NCI-H2196 (cell line): ENCODE measurements around the gene TREX2.

ENCODE experiments used
- DNase-seq: peaks from one replicate; lab custom pipeline; 2025; ENCODE audit not compliant: unreplicated experiment; lab: John Stamatoyannopoulos, UW

TREX2 gene

GRCh38 chrX:153457136-153457825 is 11.4 kb upstream of the TREX2 start:
- DNase-seq = no peak

- no peak for DNase-seq
Observed at GRCh38 chrX:153456704-153457103, 10.8 kb upstream of the TREX2 start.

- peak; percentile 75 for DNase-seq
Observed at GRCh38 chrX:153456161-153456560, 10.3 kb upstream of the TREX2 start.

- DNase-seq = peak; percentile 40
Observed at GRCh38 chrX:153455571-153455970, 9.7 kb upstream of the TREX2 start.

GRCh38 chrX:153454901-153455550 is 9.2 kb upstream of the TREX2 start:
- DNase-seq = no peak

GRCh38 chrX:153450949-153451277 is 5.1 kb upstream of the TREX2 start:
- DNase-seq = no peak

- no peak for DNase-seq
Observed at GRCh38 chrX:153450114-153450948, 4.5 kb upstream of the TREX2 start.

- no peak for DNase-seq
Observed at GRCh38 chrX:153449368-153450113, 3.7 kb upstream of the TREX2 start.

- no peak for DNase-seq
Observed at GRCh38 chrX:153448556-153449367, 2.9 kb upstream of the TREX2 start.

- no peak for DNase-seq
Observed at GRCh38 chrX:153447581-153447960, 1.7 kb upstream of the TREX2 start.

- no peak for DNase-seq
Observed at GRCh38 chrX:153446950-153447580, 1.2 kb upstream of the TREX2 start.

GRCh38 chrX:153446636-153446936 is 730 bp upstream of the TREX2 start:
- DNase-seq = no peak

- no peak for DNase-seq
Observed at GRCh38 chrX:153445106-153445855, 575 bp downstream of the TREX2 start.

- DNase-seq = no peak
Observed at GRCh38 chrX:153444333-153445011, 1.4 kb downstream of the TREX2 start.

- no peak for DNase-seq
Observed at GRCh38 chrX:153443476-153444332, 2.2 kb downstream of the TREX2 start.

- DNase-seq = no peak
Observed at GRCh38 chrX:153442463-153442862, 3.4 kb downstream of the TREX2 start.

GRCh38 chrX:153441981-153442380 is 3.9 kb downstream of the TREX2 start:
- no peak for DNase-seq

- no peak for DNase-seq
Observed at GRCh38 chrX:153441296-153441695, 4.6 kb downstream of the TREX2 start.
